GM19035 (cell line): ENCODE data around the gene NSMCE1.

Source experiments
- ATAC-seq: cut with Tn5 transposase; IDR thresholded peaks from one replicate; pipeline ENCODE4 v1.9.1; 2021; ENCODE audit not compliant: unreplicated experiment

NSMCE1 gene

DNA sequence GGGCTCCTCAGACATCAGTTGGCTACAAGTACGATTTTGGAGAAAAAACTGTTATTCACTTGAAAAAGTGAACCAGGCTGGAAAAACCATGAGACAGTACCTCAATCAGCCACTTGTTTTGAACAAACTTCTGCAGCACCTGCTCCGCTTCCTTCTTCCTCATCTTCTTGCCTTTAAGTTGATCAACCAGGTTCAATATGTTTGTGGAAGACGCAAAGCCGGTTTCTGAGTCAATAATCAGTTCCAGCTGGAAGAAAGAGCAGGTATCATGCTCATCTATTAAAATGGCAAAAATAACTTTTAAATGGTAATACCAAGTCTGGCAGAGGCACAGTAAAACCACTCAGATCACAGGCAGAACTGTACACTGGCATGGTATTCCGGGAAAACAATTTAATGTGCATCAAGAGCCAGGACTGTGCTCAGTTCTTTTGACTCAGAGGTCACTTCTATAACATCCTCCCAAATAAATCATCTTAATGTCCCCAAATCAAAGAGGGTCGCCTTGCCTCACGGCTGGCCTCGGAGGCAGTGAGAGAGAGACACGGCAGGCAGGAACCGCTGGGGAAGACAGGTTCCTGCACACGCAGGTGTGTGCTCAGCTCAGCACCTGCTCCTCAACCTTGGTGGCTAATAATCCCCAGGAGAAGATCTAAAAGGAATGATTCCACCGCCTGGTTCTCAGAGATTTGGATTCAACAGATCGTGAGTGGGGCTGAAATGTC is 35.5 kb downstream of the NSMCE1 start:
- no peak for ATAC-seq

DNA sequence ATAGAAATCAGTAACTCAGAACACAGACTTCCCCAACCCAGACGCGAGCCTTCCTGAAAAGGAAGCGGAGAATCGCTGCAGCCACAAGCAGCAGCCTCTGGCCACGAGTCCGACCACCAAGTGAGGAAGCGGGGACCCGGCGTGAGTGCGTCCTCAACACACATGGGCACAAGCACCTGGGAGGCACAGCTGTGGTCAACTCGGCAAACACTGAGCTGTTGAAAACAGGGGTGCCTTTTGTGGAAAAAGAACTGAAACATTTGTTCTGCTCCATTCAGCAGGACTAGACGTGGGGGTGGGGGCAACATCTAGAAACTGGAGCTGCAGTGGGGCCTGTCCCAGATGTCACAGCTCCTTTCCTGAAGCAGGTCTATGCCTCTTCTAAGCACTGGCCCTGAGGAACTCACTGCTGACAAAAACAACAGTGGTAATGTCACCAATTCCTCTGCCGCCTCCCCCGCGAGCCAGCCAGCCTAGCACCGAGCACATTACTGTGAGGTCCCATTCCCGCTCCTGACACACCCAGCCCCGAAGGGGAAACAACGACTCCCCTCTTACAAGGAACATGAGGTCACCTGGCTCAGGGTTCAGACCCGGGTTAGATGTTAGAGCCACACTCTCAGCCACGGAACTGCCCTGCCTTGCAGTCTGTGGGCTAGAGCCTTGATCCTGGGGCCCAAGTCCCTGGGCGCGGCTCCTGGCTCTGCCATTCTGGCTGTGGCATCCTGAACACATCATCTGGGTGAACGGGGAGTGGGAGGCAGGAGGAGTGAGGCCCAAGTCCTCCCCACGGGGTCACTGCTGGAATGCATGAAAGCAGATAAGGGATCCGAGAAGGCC is 36.3 kb downstream of the NSMCE1 start:
- no peak for ATAC-seq

DNA sequence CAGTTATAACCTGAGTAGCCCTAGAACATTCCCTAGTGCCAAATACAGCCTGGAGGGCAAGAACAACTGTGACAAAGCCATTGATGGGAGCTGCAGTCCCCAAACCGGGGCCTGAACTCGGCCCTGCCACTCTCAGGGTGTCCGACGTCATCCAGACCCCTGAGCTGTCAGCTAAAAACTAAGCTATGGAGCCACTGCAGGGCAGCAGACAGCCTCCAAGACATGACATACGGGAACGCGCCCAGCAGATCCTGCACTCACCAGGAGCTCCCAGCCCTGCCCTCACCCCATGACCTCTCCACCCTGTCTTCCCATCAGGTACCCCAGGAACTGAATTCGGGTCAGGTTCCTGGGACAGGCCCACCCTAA is 36.9 kb downstream of the NSMCE1 start:
- no peak for ATAC-seq

DNA sequence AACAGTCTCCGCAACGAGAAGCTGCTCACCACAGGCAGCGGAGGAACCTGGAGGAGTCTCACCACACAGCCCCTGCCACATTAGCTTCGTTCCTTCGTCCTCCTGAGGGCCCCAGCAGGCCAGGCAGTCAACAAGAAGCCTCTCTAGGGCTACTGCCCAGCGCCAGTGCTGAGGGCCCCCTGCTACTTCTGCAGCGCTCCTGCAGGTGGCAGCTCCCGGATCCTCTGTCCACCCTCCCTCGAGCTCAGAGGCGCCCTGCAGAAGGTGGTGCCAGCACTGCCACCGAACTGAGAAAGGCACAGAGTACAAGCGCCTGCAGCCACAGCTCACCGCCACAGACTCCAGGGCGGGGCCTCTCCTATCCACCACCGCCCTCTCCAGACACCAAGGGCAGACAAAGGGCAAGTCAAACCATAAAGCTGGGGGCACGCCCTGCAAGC is 38.0 kb downstream of the NSMCE1 start:
- no peak for ATAC-seq

DNA sequence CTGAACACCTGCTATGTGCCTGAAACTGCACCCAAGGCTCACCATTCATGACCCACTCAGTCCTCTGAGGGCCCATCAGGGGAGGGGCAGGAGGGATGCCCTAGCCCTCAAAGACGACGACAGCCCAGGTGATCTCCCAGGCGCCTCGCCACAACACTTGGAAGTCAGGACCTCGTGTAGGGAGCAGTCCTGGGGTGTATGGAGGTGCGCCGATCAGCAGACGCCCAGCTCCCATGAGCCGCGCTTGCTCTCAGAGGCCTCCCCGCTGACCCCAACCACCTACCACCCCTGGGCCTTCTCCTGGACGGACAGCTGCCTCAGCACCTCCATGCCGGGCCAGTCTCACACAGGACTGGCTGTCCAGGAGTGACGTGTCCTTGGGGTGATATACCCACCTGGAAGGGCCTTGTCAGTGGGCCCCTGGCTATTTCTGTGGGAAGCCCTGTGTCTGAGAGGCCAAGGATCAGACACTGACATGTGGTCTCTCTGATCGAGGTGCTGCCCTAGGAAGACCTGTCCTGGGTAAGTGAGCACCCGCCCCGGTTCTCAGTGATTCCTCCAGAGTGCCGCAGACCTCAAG is 38.6 kb downstream of the NSMCE1 start:
- no peak for ATAC-seq

DNA sequence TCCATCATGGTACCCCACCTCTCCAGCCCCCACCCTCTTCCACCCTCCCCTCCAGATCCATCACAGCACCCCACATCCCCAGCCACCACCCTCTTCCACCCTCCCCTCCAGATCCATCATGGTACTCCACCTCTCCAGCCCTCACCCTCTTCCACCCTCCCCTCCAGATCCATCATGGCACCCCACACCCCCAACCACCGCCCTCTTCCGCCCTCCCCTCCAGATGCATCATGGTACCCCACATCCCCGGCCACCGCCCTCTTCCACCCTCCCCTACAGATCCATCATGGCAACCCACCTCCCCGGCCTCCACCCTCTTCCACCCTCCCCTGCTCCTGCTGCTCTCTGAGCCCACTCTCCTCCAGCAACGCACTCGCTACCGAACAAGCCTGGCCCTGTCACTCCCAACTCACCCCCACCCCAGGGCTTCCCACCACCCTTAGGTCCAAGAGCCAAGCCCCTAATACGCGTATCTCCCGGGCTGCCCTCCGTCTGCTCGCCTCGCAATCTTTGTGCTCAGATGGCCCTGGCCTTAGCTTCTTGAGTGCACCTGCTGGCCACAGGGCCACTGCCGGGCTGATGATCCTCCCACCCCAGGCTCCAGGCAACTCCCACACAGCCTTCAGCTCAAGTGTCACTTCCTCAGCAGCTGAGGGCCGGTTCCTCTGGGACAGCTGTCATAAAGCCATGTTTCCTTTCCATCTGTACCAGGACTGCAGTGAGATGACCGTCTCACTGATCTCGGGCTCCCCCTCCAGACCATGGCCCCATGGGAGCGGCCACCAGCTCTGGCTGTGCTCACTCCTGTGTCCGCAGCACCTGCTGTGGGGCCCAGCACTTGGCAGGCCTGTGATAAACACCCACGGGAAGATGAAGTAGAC is 39.7 kb downstream of the NSMCE1 start:
- ATAC-seq: no peak

DNA sequence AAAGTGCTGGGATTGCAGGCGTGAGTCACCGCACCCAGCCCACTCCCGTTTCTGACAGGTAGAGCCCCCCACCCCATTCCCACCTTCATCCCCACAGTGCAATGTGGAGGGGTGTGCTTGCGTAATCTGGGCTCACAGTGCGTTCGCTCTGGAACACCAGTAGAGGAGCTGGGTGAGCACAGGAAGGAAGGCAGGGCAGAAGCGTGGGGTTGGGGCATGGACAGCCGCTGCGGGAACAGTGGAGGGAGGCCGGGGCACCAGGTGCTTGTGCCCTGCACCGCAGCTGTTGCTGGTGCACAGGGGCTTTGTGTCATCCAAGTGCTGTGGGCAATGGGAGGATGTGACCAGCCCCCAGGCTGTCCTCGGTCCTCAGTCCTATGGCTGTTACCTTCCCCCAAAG is 40.5 kb downstream of the NSMCE1 start:
- ATAC-seq: no peak

DNA sequence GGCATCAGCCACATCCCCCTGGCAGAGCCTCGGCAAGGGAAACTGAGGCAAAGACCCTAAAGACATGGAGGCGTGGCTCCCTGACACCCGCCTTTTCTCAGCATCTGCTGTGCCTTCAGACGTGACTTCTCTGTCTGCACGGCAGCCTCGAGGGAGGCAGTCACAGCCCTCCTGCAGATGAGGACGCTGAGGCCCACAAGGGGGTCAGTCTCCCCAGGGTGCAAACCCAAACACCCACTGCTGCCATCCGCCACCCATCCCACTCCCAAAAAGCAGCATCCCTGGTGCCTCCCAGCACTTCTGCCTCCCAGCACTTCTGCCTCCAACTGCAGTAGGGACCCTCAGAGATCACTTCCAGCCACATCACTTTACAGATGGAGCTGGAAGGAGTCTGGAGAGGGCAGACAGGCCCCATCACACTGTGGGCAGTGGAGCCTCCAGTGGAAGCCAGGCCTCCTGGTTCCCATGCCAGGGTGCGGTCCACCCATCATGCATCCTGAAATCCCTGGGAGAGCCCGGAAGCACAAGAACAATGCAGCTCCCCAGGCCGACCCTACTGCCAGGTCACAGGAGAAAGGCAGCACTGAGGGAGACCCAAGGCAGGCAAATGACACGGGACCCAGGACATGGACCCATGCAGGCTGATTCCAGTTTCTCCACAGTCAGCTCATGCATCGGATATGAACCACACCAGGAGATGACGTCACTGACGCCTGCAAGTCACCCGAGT is 41.4 kb downstream of the NSMCE1 start:
- ATAC-seq: no peak

DNA sequence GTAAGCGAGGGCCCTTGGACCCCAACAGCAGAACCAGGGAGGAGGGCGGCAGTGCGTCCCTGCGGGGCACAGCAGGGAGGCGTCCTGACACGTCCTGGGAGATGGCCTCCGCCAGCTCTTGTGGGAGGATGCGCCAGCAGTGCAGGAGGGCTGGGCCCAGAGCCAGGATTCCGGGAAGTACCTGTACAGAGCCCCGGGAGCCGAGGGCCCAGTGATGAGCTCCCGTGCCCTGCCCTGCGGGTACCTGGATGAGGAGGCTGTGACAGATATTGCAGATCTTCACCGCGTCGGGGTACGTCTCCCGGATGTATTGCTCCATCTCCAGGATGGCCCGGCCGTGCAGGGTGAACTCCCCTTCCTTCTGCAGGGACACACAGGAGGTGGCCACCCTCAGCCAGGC is 42.1 kb downstream of the NSMCE1 start:
- no peak for ATAC-seq

DNA sequence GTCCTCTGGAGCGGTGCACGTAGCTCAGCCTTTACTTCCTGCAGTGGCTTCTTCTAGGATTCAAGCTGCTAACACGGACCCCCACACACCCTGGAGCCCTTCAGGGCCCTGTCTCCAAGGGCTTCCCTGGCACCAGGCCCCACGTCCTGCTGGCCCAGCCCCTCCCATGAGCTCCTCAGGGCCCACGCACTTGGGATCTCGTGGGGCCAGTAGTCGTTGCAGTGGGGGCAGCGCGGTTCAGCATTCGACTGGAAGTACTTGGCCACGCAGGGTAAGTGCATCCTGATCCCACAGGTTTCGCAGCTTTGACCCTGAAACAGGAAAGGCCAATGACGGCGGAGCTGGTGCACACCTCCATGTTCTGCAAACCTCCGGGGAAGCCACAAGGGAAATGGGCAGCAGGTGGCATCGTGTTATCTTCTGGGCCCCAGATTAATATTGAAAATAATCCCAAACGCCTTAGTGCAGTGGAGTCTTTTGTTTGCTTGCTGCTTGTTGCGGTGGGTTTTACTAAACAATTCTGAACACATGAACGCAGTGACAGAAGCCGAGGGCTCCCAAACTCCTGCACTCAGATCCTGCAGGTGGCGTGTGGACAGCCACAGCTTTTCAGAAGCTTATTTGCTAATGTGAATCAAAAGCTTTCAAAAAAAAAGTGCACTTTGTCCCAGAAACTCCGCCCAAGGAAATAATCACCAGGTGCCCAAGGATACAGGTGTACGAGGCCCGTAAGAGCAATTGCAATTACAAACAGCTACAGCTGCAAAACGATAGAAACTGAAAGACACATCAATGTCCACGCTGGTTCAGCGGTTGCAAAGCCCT is 42.8 kb downstream of the NSMCE1 start:
- no peak for ATAC-seq

DNA sequence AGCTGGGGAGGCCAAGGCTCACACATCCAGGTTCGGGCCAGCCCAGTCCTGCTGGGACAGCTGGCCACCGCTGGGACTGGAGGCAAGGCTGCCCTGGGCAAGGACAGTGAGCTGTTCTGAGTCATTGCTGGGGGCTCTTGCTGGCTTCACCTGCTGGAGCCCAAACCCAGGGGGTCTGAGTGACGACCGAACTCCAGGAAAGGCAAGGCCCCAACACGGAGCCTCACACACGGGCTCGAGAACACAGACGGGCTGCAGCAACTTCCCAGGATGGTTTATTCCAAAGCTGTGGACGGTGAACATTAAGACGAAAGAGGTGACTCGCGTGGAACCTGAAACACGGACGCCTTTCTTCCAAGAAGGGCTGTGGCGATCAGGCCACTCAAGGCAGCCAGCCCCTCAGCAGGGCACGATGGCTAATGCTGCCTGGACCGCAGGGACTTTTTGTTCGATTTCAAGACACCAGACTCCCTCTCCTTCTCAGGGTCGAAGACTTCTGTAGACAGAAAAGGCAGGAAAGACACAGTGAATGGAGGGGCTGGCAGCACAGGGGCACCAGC is 43.8 kb downstream of the NSMCE1 start:
- no peak for ATAC-seq

DNA sequence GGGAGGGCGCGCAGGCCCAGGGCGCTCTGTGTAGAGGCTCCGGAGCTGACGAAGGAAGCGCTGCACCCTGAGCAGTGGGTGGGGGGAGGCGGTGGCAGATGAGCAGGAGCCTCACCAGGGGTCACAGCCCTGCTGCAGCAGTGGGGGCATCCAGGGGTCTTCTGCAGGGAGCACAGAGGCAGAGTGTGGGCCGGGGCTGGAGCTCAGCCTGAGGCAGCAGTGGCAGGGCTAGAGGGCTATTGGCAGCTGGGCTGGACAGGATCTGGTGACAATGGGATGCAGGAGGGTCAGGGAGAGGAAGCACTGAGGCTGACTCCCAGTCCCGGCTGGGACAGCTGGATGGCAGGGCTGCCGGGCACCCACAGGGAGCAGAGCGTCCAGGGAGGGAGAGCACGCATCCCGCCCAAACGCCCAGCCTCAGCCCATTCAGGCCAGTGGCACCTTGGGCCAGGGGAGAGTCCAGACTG is 44.3 kb downstream of the NSMCE1 start:
- ATAC-seq: no peak

DNA sequence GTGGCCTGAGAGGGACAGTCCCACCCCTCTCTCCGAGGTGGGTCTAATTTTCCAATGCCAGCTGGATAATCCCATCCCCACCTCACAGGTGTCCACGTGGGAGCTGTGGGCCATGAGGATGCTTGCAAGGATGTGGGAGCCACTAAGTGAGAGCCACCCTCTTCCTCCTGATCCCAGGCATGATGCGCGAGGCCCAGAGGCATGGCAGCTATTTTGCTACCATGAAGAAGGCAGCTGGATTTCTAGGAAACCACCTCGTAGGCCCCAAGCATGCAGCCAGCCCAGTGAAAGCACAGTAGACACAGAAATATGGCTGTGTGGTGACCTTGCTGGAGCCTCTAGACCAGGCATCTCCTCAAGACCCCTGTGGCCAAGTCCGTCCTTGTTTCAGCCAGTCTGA is 44.9 kb downstream of the NSMCE1 start:
- ATAC-seq: no peak

DNA sequence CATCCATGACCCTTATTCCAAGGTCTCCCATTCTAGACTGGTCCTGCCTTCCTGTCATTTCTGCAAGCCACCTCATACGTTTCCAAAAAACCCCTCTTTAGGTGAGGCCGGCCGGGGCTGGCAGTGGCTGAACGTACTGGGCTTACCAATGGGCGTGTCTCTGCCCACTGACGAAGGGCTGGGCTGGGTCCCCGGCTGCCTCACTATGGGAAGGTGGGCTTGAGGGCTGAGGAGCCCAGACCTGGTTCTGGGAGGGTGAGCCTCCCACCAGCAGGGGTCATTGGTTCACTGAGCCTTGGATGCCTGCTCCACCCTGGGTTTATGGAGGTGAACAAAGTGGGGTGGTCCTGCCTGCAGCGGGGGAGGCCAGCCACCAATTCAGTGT is 45.4 kb downstream of the NSMCE1 start:
- ATAC-seq: no peak

DNA sequence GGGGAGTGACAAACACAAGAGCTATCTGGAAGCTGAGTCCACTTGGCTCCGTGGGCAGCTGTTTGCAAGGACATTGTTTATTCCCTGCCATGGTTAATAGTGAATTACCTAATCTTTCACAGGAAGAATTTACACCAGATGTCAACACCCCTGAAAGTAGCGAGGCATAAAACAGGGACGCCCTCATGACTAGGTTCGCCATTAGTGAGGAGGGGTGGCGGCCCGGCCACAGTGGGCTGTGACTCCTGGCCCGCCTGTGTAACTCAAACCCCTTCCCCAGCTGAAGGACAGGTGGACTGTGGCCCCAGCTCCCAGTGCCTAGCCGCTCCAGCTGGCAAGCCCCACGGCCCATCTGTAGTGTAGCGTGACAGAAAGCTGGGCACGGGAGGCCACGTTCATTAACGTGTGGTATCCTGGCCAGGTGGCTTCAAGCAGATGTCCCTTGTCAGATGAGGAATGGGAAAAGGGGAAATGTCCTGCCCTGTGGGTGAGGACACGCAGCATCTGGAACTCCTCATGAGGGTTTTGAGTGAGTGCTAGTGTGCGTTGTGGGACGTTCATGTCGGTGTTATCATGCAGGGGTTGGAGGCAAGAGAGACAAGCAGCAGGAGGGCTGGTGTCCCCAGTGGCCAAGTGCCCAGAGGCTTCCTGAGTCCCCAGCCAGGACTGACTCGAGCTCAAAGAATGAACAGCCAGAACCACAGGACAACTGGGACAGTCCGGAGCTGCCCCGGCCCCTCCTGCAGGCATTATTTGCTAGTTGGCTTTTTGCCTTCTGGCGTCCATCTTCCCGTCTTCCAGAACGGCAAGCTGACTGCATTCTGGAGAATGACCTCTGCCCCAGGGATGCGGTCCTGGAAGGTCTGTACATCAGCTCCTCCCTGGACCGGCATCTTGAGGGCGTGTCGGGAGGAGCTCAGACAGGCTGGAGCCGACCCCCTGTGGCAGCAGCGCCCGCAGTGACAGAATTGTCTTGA is 46.0 kb downstream of the NSMCE1 start:
- ATAC-seq: no peak

DNA sequence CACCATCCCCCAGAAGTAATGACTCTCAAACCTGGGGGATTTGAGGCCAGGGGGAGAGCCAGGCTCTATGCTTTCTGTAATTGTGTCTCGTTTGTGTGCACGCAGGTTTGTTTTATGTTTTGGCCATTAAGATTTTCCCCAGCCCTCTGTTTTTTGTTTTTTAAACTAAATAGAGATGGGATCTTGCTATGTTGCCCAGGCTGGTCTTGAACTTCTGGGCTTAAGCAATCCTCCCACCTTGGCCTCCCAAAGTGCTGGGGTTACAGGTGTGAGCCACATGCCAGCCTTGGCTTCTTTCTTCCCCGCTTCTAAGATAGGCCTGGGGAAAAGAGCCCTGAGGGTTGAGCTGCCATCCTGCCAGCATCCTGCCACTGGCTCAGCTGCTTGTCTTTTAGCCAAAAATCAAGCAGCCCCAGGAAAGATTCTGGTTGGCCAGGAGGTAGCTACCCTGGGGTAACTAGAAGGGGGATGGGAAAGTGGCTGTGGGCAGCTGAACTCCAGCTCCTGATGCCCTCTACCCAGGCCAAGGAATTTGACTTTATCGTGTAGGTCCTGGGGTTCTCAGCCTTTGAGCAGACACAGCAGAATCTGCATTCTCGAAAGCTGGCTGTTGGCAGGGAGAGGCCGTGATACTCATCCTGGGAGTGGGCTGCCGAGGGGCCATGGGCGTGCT is 46.9 kb downstream of the NSMCE1 start:
- ATAC-seq: no peak

DNA sequence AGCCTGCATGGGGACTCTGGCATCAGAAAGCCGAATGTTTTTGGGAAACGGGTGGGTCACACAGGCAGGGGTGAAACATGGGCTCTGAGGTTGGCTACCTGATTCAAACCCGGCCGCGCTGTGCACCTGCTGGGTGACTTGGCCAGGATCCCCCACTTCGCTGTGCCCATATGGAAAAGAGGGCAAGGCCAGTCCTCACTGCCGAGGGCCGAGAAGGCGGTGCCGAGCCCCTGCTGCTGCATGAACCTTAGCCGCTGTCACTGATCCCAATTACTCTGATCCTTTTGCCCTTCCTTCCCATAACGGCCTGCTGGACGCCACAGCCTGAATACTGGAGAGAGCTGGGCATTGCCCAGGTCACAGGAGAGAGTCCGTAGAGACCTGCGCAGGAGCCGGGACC is 47.6 kb downstream of the NSMCE1 start:
- ATAC-seq: no peak

DNA sequence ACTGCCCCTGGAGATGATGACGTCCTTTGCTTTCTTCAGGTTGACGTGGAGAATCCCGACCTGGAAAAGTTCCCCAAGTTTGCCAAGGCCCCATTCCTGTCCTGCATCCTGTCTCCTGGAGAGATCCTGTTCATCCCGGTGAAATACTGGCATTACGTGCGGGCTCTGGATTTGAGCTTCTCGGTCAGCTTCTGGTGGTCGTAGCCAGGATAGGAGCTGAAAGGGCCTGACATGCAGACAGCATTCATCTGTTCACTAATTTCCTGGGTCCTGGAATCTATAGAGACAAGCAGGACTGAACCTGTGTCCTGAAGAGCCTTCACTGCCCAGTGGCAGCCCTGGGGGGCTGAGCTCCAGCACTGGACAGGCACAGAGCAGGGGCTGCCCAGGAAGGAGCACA is 48.0 kb downstream of the NSMCE1 start:
- no peak for ATAC-seq
